ENCODE data around the gene ASCC1. TPM values are rescaled to one million over a fixed set of nuclear protein-coding genes. Genes with fewer than 3 reads are reported as not detected.
"Not testable (repeated sequence)": the region's sequence is repeated elsewhere in the genome, so short reads cannot be mapped to it uniquely, and the experiment has no call there.

Gene ASCC1
- total RNA-seq, 3 donors from 2014 or later (not counting 1 experiment from before 2014, with no cell fraction given), result 26.0 to 35.2 (median 29.3) TPM

DNA sequence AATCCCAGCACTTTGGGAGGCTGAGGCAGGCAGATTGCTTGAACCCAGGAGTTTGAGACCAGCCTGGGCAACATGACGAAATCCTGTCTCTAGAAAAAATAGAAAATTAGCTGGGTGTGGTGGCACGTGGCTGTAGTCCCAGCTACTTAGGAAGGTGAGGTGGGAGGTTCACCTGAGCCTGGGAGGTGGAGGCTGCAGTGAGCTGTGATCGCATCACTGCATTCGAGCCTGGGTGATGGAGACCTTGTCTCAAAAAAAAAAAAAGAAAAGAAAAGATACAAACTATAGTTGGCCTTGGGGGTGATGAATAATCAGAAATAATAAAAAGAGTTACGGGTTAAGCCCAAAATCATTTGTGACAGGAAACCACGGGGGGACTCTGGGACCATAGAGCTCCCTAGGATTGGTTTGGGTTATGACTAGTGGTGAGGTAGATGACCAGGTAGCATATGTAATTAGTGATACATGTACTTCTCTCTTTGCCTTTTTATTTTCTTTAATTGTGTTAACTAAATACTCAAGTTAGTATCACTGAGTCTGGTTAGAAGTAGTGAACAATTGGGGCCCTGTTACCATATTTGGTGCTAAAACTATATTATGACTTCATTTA lies 10.4 kb upstream of the ASCC1 start:
- no peak overlapping the region for H3K4me3 Mint-ChIP-seq
- ATAC-seq (no peak), DNase-seq (no peak)
- peaks cover 14 to 32% of the 10 kb centered on the region in 2 donors for H3K4me1 Mint-ChIP-seq
- no peaks in the 10 kb centered on the region for H3K27me3 ChIP-seq (ENCODE audit: control insufficient read depth, insufficient read depth, low read length)
- H3K9me3 ChIP-seq (ENCODE audit: control insufficient read depth, insufficient read depth, low read length), result no peaks in the 10 kb centered on the region
- WGBS (ENCODE audit: insufficient coverage), result 75% methylated on average over 6 of the region's 6 CpGs
- H3K4me3 ChIP-seq (ENCODE audit: low read length), result no peak overlapping the region
- TF ChIP-seq, protein P1, sequence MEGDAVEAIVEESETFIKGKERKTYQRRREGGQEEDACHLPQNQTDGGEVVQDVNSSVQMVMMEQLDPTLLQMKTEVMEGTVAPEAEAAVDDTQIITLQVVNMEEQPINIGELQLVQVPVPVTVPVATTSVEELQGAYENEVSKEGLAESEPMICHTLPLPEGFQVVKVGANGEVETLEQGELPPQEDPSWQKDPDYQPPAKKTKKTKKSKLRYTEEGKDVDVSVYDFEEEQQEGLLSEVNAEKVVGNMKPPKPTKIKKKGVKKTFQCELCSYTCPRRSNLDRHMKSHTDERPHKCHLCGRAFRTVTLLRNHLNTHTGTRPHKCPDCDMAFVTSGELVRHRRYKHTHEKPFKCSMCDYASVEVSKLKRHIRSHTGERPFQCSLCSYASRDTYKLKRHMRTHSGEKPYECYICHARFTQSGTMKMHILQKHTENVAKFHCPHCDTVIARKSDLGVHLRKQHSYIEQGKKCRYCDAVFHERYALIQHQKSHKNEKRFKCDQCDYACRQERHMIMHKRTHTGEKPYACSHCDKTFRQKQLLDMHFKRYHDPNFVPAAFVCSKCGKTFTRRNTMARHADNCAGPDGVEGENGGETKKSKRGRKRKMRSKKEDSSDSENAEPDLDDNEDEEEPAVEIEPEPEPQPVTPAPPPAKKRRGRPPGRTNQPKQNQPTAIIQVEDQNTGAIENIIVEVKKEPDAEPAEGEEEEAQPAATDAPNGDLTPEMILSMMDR (IDR thresholded peaks at IDR 0.05), result no peak
- no peak overlapping the region for H3K27ac ChIP-seq (ENCODE audit: low read length)
- intact Hi-C loops (cut with micrococcal nuclease), result no loop called here
- H3K36me3 ChIP-seq (ENCODE audit: control insufficient read depth, insufficient read depth, low read length), result peaks cover 45% of the 10 kb centered on the region
- H3K4me1 ChIP-seq (ENCODE audit: control insufficient read depth, insufficient read depth, low read length), result peaks cover 8% of the 10 kb centered on the region
- no peaks in the 10 kb centered on the region for H3K27me3 Mint-ChIP-seq (ENCODE audit: low read depth in 2 of 2)
- peaks cover 14% of the 10 kb centered on the region for H3K36me3 Mint-ChIP-seq
- H3K27ac Mint-ChIP-seq, result peak overlapping the region; percentile 68 to 71
- H3K9me3 Mint-ChIP-seq, result no peaks in the 10 kb centered on the region

DNA sequence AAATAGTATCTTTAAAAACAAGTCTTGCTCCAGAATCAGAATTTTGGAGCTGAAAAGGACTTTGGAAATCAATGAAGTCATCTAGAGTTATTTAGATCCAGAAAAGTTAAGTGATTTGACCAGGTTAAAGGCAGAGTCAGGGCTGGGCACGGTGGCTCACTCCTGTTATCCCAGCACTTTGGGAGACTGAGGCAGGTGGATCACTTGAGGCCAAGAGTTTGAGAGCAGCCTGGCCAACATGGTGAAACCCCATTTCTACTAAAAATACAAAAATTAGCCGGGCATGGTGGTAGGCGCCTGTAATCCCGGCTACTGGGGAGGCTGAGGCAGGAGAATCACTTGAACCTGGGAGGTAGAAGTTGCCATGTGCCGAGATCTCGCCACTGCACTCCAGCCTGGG lies 8.1 kb upstream of the ASCC1 start:
- H3K36me3 Mint-ChIP-seq; H3K4me3 ChIP-seq (ENCODE audit: low read length); H3K9me3 Mint-ChIP-seq; H3K27me3 Mint-ChIP-seq (ENCODE audit: low read depth in 2 of 2); H3K4me3 Mint-ChIP-seq; H3K27ac ChIP-seq (ENCODE audit: low read length); H3K27me3 ChIP-seq (ENCODE audit: control insufficient read depth, insufficient read depth, low read length); ATAC-seq; H3K9me3 ChIP-seq (ENCODE audit: control insufficient read depth, insufficient read depth, low read length); DNase-seq; intact Hi-C loops (cut with micrococcal nuclease): not testable (repeated sequence)
- Histone ChIP-seq H3K4me1 (ENCODE audit: control insufficient read depth, insufficient read depth, low read length) (peaks cover 12% of the 10 kb centered on the region), H3K36me3 (ENCODE audit: control insufficient read depth, insufficient read depth, low read length) (peaks cover 32% of the 10 kb centered on the region)
- H3K27ac Mint-ChIP-seq, result peak overlapping the region; percentile 43 to 72
- WGBS (ENCODE audit: insufficient coverage), result 98% methylated on average over 6 of the region's 6 CpGs
- H3K4me1 Mint-ChIP-seq, result peaks cover 2 to 26% of the 10 kb centered on the region in 2 donors

DNA sequence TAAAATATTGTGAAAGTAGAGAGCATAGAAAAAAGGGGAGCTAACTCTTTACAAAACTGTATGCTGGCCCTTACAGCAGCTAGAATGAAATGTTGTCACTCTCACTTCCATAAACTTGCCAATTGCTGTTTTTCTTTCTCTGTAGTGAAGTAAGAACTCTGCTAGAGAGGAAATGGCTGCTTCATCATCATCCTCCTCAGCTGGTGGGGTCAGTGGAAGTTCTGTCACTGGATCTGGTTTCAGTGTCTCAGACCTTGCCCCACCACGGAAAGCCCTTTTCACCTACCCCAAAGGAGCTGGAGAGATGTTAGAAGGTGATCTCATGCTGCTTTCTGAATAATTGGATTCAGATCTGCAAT lies 7.6 kb upstream of the ASCC1 start:
- Histone ChIP-seq H3K27ac (ENCODE audit: low read length) (no peak overlapping the region), H3K4me1 (ENCODE audit: control insufficient read depth, insufficient read depth, low read length) (peaks cover 14% of the 10 kb centered on the region)
- no peak for DNase-seq

DNA sequence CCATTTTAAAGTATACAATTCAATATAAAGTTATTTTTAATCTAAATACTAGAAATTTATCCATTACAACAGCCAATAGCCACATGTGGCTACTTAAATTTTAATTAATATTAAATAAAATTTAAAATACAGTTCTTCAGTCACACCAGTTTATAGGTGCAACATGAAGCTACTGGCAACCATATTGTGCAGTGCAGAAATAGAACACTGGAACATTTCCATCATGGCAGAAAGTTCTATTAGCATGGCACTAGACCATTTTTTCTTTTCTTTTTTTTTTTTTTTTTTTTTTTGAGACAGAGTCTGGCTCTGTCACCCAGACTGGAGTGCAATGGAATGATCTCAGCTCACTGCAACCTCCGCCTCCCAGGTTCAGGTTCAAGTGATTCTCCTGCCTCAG lies 5.2 kb upstream of the ASCC1 start:
- Mint-ChIP-seq H3K9me3 (no peaks in the 10 kb centered on the region), H3K27ac (no peak overlapping the region), H3K4me1 (peaks cover 10 to 33% of the 10 kb centered on the region in 2 donors), H3K27me3 (ENCODE audit: low read depth in 2 of 2) (no peaks in the 10 kb centered on the region), H3K36me3 (no peaks in the 10 kb centered on the region), H3K4me3 (no peak overlapping the region)
- no peak for DNase-seq
- H3K9me3 ChIP-seq (ENCODE audit: control insufficient read depth, insufficient read depth, low read length), result no peaks in the 10 kb centered on the region
- no peak overlapping the region for H3K4me3 ChIP-seq (ENCODE audit: low read length)
- peaks cover 21% of the 10 kb centered on the region for H3K36me3 ChIP-seq (ENCODE audit: control insufficient read depth, insufficient read depth, low read length)
- H3K27me3 ChIP-seq (ENCODE audit: control insufficient read depth, insufficient read depth, low read length), result no peaks in the 10 kb centered on the region
- WGBS (ENCODE audit: insufficient coverage), result 100% methylated on average over 1 of the region's 1 CpG
- H3K27ac ChIP-seq (ENCODE audit: low read length), result no peak overlapping the region
- peaks cover 25% of the 10 kb centered on the region for H3K4me1 ChIP-seq (ENCODE audit: control insufficient read depth, insufficient read depth, low read length)
- no peak for ATAC-seq
- intact Hi-C loops (cut with micrococcal nuclease), result no loop called here
- TF ChIP-seq, protein P1 (IDR thresholded peaks at IDR 0.05), result no peak

More for the DNA sequence above, 7.6 kb upstream of the ASCC1 start:
- Histone ChIP-seq H3K4me3 (ENCODE audit: low read length) (no peak overlapping the region), H3K27me3 (ENCODE audit: control insufficient read depth, insufficient read depth, low read length) (no peaks in the 10 kb centered on the region), H3K9me3 (ENCODE audit: control insufficient read depth, insufficient read depth, low read length) (no peaks in the 10 kb centered on the region), H3K36me3 (ENCODE audit: control insufficient read depth, insufficient read depth, low read length) (peaks cover 32% of the 10 kb centered on the region)
- WGBS (ENCODE audit: insufficient coverage), result no CpG with 5 or more reads among the region's 1 CpG
- Mint-ChIP-seq H3K27me3 (ENCODE audit: low read depth in 2 of 2) (no peaks in the 10 kb centered on the region), H3K36me3 (no peaks in the 10 kb centered on the region), H3K4me3 (no peak overlapping the region), H3K9me3 (no peaks in the 10 kb centered on the region), H3K4me1 (peaks cover 5 to 28% of the 10 kb centered on the region in 2 donors), H3K27ac (peak overlapping the region; percentile 43 to 72)
- TF ChIP-seq, protein P1 (IDR thresholded peaks at IDR 0.05), result no peak
- ATAC-seq, result no peak
- intact Hi-C loops (cut with micrococcal nuclease), result no loop called here

Measured in natural killer cell (primary cell).